HG02973 (cell line): ENCODE results near the gene SPATS2.
"Not testable (repeated sequence)": the region's sequence is repeated elsewhere in the genome, so short reads cannot be mapped to it uniquely, and the experiment has no call there.

Experiments used
- ATAC-seq: cut with Tn5 transposase; IDR thresholded peaks from one replicate; pipeline ENCODE4 v1.9.1; 2021; ENCODE audit warnings: moderate library complexity; ENCODE audit not compliant: unreplicated experiment

SPATS2 gene

DNA sequence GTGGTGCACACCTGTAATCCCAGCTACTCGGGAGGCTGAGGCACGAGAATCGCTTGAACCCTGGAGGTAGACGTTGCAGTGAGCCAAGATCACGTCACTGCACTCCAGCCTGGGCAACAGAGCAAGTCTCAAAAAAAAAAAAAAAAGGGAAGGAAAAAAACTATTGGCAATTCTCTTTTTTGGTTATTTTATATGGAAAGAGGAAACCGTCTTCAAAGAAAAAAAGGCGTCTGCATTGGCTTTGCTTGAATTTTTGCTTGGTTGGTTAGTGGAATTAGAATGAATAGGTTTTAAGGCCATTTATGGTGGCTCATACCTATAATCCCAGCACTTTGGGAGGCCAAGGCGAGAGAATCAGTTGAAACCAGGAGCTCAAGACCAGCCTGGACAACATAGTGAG lies 142.4 kb downstream of the SPATS2 start:
- not testable (repeated sequence) for ATAC-seq

- no peak for ATAC-seq
These were observed 144.1 kb downstream of the SPATS2 start for GRCh38 chr12:49511410-49511809.

GRCh38 chr12:49512546-49512945 lies 145.3 kb downstream of the SPATS2 start:
- ATAC-seq, result no peak

- no peak for ATAC-seq
These were observed 148.0 kb downstream of the SPATS2 start for GRCh38 chr12:49515266-49515665.

DNA sequence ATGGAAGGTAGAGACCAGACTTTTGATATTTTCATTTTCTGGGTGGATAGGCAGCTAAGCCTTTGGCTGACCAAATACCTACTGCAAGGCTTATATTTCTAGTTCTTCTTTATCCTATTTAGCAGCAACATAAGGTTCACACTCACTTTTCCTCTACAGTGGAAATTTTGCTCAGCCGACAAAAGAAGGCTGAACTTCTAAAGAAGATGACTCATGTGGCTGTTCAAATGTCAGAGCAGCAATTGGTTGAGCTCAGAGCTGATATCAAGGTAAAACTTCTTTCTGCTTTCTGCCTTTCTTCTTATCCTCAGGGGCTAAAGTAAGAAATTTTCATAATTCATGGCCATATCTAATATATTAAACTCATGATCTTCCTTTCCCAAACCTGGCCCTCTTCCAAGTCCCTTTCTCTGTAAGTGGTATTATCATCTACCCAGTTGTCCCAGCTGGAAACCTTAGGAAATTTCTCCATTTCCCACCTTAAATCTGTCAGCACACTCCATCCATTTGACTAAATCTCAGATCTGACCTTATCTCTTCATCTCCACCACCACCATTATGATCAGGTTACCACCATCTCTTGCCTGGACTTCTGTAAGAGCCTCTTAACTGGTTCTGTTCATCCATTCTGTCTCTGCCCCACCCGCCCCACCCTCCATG lies 151.8 kb downstream of the SPATS2 start:
- no peak for ATAC-seq

DNA sequence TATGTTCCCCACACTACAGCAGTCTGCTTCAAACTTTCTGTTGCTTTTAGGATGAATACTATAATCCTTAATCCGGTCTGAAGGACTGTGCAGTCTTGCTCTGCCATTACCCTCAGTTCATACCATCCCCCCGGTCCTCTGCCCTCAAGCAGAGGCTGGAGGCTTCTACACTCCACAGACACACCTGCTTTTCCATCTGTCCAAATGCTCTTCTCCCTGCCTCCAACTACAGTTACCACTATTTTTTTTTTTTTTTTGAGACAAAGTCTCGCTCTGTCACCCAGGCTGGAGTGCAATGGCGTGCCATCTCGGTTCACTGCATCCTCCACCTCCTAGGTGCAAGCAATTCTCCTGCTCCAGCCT lies 152.3 kb downstream of the SPATS2 start:
- ATAC-seq, result no peak

- ATAC-seq, result no peak
These were observed 154.1 kb downstream of the SPATS2 start for GRCh38 chr12:49521389-49521788.

DNA sequence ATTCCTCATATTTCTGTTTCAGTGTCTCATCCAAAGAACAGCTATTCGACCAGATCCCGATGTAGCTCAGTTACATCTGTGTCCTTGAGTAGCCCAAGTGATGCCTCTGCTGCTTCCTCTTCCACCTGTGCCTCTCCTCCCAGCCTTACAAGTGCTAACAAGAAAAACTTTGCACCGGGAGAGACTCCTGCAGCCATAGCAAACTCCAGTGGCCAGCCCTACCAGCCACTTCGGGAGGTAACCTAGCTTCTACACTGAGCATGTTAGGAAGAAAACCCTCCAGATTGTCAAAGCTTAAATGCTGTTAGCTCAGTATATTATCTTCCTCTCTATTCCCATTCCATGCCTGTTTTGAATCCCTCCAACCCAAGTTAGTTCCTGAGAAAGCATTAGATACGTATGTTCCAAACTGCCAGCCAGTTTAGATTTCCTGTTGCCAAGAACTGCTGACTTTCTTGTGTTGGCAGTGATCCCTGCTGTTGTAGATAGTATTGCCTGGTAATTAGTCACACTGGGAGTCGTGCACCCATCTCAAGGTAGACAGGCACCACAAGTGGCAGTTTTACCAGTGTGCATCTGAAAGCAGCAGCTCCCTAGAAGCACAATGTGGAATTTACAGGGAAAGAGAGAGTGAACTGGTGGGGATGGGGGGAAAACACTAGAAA lies 157.5 kb downstream of the SPATS2 start:
- ATAC-seq, result no peak

DNA sequence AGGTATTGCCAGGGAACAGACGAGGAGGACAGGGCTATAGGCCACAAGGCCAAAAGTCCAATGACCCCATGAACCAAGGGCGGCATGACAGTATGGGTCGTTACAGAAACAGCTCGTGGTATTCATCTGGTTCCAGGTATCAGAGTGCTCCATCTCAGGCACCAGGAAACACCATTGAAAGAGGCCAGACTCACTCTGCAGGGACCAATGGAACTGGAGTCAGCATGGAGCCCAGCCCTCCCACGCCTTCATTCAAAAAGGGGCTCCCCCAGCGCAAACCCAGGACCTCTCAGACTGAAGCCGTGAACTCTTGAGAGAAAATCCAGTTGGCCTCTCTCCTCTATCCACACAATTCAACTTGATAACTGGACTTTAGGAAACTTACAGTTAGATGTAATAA lies 158.7 kb downstream of the SPATS2 start:
- ATAC-seq, result no peak

DNA sequence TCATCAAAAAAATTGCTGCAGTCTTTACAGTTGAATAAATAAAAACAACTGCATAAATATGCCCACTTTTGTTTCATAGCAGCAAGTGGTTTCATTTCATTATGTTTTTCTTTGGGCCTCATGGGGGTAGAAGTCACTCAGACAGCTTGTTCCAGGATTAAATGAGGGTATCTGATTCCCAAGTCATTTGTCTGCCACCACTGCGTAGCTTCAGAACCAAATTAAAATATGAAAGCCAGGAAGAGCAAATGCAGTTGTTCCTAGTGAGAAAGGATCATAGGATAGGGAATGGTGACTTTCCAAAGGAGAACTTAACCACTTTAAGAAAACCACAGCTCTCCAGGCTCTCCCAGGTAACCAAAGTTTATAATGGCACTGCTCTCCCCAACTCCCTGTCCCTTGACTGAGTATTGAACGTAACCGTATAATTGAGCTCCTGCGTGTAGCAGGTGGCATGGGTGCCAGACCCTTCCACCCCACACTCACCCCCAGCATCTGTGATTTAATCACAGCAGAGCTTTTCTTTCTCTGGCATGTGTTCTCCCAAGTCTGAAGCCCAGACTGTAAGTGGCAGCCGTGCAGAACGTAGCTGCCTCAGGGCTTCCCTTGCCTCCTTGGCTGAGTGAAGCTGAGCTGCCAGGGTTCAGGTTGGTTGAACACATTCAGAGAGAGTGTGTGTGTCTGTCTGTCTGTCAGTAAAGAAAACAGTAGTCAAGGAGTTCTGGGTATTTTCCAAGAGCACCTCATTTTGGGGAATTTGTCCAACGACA lies 160.3 kb downstream of the SPATS2 start:
- no peak for ATAC-seq

DNA sequence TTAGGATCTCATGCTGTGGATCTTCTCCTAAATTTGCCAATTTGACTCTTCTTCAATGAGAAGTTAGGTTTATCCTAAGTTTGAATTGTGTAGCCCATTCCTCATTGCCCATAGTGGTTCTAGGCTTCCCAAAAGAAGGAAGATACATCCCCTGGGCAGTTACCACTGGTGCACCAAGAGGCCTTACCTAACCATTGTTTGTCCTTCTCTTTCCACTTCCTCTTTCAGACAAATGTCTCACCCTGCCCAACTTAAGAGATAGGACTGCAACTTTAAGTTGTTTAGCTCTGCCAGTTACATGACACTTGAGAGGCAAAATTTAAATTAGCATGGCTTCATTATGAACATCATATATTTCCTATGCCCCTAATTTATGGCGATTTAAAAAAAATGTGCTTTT lies 162.2 kb downstream of the SPATS2 start:
- no peak for ATAC-seq

GRCh38 chr12:49531745-49532144 lies 164.5 kb downstream of the SPATS2 start:
- no peak for ATAC-seq

GRCh38 chr12:49533331-49533730 lies 166.1 kb downstream of the SPATS2 start:
- ATAC-seq, result no peak

GRCh38 chr12:49534122-49534521 lies 166.9 kb downstream of the SPATS2 start:
- ATAC-seq, result not testable (repeated sequence)

DNA sequence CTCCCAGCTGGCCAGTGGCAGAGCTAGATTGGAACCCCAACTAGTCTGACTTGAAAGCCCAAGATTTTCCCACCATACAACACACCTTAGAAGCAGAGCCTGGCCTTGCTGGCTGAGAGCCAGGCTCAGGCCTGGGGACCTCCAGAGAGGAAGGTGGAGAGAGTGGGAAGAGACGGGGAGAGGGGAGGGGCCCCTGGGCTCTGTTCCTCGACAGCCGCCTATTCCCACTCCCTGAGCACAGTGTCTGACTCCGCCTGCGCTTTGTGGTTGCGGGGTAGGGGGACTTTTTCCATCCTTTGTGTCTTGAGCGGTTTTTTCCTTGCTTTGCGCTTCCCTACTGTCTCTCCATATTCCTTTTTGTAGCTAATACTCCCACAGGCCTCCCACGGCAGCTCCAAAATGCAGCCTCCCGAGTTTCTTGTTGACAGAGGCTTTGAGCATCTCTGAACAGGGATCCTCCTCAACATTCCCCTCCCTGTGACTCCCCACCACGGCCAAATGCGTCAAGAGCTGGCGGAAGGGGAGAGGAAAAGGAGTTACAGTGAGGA lies 167.5 kb downstream of the SPATS2 start:
- ATAC-seq, result no peak

DNA sequence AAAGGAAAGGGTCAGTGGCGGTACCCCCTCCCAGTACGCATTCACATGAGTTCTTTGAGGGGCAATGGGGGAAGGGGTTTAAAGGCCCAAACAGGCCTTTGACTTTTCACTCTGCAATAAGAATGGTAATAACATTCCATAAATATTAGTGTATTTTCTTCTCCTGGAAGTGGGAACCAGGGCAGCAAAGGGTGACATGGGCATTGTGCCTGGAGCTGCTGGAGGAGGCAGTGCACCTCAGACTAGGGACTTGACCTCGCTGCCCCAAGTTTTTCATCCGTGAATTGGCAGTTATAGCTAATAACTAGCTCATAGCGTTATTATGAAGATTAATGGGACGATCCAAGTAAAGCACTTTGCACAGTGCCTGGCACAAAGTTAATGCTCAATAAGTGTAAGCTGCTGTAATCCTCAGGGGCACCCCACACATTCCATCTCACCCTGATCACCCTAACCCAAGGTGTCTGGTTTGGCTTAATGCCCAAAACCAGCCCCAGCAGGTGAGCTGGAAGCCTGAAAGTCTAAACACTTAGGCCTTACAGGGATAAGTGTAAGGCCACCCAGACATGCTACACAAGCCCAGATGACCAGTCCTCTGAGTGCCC lies 168.8 kb downstream of the SPATS2 start:
- no peak for ATAC-seq

- ATAC-seq, result no peak
These were observed 169.3 kb downstream of the SPATS2 start for GRCh38 chr12:49536526-49537071.

- ATAC-seq, result no peak
These were observed 170.0 kb downstream of the SPATS2 start for GRCh38 chr12:49537231-49537751.

DNA sequence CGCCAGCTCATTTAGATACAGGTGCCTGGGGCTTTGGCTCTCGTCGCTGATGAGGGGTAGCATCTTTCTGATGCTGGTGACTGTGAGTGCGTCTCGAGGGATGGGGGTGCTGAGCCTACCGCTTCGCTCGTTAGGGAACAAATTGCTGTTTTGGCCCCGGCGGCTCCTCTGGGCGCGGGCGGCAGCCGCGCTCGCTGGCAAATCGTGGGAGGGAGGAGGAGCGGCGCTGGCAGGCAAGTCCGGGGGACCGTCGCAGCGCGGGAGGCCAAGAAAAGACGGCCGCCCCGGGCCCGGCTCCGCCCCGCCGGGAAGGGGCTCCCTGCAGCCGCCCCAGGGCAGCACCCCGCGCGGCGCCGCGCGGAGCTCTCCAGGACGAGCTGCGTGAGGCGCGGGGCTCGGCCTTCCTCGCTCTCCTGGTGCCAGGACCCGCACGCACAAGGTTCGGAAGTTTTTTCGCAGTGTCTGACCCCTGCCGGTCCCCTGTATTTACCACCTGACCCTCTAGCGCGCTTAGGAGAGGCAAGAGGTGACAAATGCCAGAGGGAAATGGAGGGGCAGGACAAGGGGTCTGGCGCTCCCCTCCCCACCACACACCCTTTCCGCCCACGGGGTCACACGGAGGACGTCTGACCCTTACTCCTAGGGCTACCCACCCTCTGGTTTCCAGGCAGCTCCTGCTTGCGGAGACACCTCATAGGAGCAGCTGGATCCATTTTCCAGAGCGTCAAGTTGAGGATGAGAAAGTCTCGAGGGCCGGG lies 170.7 kb downstream of the SPATS2 start:
- ATAC-seq, result no peak
